Kidney epithelial cell (primary cell): Measurements from ENCODE around the gene AMOT. TPM values are rescaled to one million over a fixed set of nuclear protein-coding genes. Genes with fewer than 3 reads are reported as not detected.

Source experiments
- DNase-seq: peaks from one replicate; pipeline ENCODE4 v3.0.0-alpha.2; 2010; ENCODE audit warnings: low read depth
- H3K27me3 ChIP-seq: 2 replicates; pipeline ENCODE4 v1.6.0; 2011; ENCODE audit warnings: low read length; ENCODE audit not compliant: control insufficient read depth, insufficient read depth
- H3K36me3 ChIP-seq: 2 replicates; pipeline ENCODE4 v1.5.1; 2011; ENCODE audit warnings: low read length; ENCODE audit not compliant: control insufficient read depth, insufficient read depth
- H3K4me3 ChIP-seq: 2 replicates; pipeline ENCODE4 v1.5.1; 2011; ENCODE audit warnings: low read depth, mild to moderate bottlenecking, control low read depth, low read length
- CTCF ChIP-seq: IDR thresholded peaks from 2 replicates; pipeline ENCODE4 v1.5.1; 2011; ENCODE audit warnings: mild to moderate bottlenecking, moderate library complexity, low read length, control low read depth, inconsistent platforms; ENCODE audit not compliant: insufficient read depth, poor library complexity, severe bottlenecking
- total RNA-seq: library from RNA; depleted of rRNA; stranded (reverse); fragments of >200 nt; gene quantifications from 2 replicates; pipeline ENCODE4 v1.2.3, GENCODE V29; 2015

AMOT gene
- total RNA-seq, 1 donor from 2014 or later: 36.5 TPM

- Histone ChIP-seq H3K27me3 (no peaks in the 10 kb centered on the region), H3K36me3 (no peaks in the 10 kb centered on the region), H3K4me3 (no peak overlapping the region)
- no peak for TF ChIP-seq CTCF
- no peak for DNase-seq
Measured at GRCh38 chrX:112826023-112826422, 14.6 kb downstream of the AMOT start.

GRCh38 chrX:112822892-112823291, 17.7 kb downstream of the AMOT start:
- Histone ChIP-seq H3K27me3 (no peaks in the 10 kb centered on the region), H3K36me3 (no peaks in the 10 kb centered on the region), H3K4me3 (no peak overlapping the region)
- no peak for TF ChIP-seq CTCF
- no peak for DNase-seq

GRCh38 chrX:112820364-112821268, 20.0 kb downstream of the AMOT start:
- no peak for TF ChIP-seq CTCF
- H3K4me3 ChIP-seq: no peak overlapping the region
- no peak for DNase-seq
- H3K27me3 ChIP-seq: no peaks in the 10 kb centered on the region
- H3K36me3 ChIP-seq: no peaks in the 10 kb centered on the region

GRCh38 chrX:112819813-112820212, 20.8 kb downstream of the AMOT start:
- DNase-seq: no peak
- Histone ChIP-seq H3K4me3 (no peak overlapping the region), H3K27me3 (no peaks in the 10 kb centered on the region), H3K36me3 (no peaks in the 10 kb centered on the region)
- no peak for TF ChIP-seq CTCF

GRCh38 chrX:112819008-112819640, 21.5 kb downstream of the AMOT start:
- no peaks in the 10 kb centered on the region for H3K27me3 ChIP-seq
- DNase-seq: peak; percentile 44
- H3K4me3 ChIP-seq: no peak overlapping the region
- no peak for TF ChIP-seq CTCF
- no peaks in the 10 kb centered on the region for H3K36me3 ChIP-seq
